ENCODE data around the gene SOCS7. TPM values are rescaled to one million over a fixed set of nuclear protein-coding genes. Genes with fewer than 3 reads are reported as not detected.

Gene SOCS7
- total RNA-seq, 1 donor from 2014 or later = 17.8 TPM

GRCh38 chr17:38349097-38349730 lies 2.4 kb upstream of the SOCS7 start:
- H3K27me3 Mint-ChIP-seq (ENCODE audit: low read depth) = no peaks in the 10 kb centered on the region
- peak overlapping the region; percentile 74 for H3K27ac Mint-ChIP-seq (ENCODE audit: unreplicated experiment)
- H3K9me3 Mint-ChIP-seq (ENCODE audit: low read depth) = no peaks in the 10 kb centered on the region
- DNase-seq (ENCODE audit: low spot score) = no peak
- TF ChIP-seq CTCF (IDR thresholded peaks at IDR 0.05) = peak; percentile 94
- no peaks in the 10 kb centered on the region for H3K36me3 Mint-ChIP-seq (ENCODE audit: low read depth)
- H3K4me3 Mint-ChIP-seq (ENCODE audit: unreplicated experiment) = no peak overlapping the region
- H3K4me1 Mint-ChIP-seq (ENCODE audit: low read depth) = peaks cover 23% of the 10 kb centered on the region

DNA sequence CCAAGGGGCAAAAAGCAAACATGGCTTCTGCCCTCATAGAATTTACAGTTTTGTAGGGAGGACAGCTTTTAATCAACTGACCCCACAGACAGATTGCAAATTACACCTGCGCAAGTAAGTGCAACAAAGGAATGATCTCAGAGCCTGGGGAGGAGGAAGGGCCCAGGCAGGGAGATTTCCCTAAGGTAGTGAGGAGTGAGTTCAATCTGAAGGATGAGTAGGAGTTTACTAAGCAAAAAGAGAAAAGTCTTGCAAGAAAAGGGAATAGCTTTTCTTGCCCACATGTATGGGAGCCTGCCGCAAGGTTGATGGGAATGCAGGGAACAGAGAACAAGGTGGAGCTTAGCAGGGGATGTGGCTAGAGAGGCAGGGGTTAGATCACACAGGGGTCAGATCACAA lies 1.6 kb upstream of the SOCS7 start:
- H3K27ac Mint-ChIP-seq (ENCODE audit: unreplicated experiment) = peak overlapping the region; percentile 74
- H3K27me3 Mint-ChIP-seq (ENCODE audit: low read depth) = no peaks in the 10 kb centered on the region
- no peak for DNase-seq (ENCODE audit: low spot score)
- no peak for TF ChIP-seq CTCF (IDR thresholded peaks at IDR 0.05)
- H3K36me3 Mint-ChIP-seq (ENCODE audit: low read depth) = no peaks in the 10 kb centered on the region
- no peaks in the 10 kb centered on the region for H3K9me3 Mint-ChIP-seq (ENCODE audit: low read depth)
- no peak overlapping the region for H3K4me3 Mint-ChIP-seq (ENCODE audit: unreplicated experiment)
- H3K4me1 Mint-ChIP-seq (ENCODE audit: low read depth) = peaks cover 31% of the 10 kb centered on the region

DNA sequence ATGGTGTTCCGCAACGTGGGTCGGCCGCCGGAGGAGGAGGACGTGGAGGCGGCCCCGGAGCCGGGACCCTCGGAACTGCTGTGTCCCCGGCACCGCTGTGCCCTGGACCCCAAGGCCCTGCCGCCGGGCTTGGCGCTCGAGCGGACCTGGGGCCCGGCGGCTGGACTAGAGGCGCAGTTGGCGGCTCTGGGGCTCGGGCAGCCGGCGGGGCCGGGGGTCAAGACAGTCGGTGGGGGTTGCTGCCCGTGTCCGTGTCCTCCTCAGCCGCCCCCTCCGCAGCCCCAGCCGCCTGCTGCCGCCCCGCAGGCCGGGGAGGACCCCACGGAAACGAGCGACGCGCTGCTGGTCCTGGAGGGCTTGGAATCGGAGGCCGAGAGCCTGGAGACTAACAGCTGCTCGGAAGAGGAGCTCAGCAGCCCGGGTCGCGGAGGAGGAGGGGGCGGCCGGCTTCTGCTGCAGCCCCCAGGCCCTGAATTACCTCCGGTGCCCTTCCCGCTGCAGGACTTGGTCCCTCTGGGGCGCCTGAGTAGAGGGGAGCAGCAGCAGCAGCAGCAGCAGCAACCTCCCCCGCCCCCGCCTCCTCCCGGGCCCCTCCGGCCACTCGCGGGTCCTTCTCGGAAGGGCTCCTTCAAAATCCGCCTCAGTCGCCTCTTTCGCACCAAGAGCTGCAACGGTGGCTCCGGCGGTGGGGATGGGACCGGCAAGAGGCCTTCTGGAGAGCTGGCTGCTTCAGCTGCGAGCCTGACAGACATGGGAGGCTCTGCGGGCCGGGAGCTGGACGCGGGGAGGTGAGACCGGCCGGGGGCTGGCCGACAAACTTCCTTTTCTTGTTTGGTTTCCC lies 821 bp downstream of the SOCS7 start:
- Mint-ChIP-seq H3K27ac (ENCODE audit: unreplicated experiment) (peak overlapping the region; percentile 70), H3K4me1 (ENCODE audit: low read depth) (peaks cover 51% of the 10 kb centered on the region), H3K4me3 (ENCODE audit: unreplicated experiment) (peak overlapping the region; percentile 78), H3K27me3 (ENCODE audit: low read depth) (no peaks in the 10 kb centered on the region), H3K36me3 (ENCODE audit: low read depth) (no peaks in the 10 kb centered on the region), H3K9me3 (ENCODE audit: low read depth) (no peaks in the 10 kb centered on the region)
- TF ChIP-seq CTCF (IDR thresholded peaks at IDR 0.05) = no peak
- no peak for DNase-seq (ENCODE audit: low spot score)

- no peaks in the 10 kb centered on the region for H3K27me3 Mint-ChIP-seq (ENCODE audit: low read depth)
- TF ChIP-seq CTCF (IDR thresholded peaks at IDR 0.05) = no peak
- H3K36me3 Mint-ChIP-seq (ENCODE audit: low read depth) = no peaks in the 10 kb centered on the region
- DNase-seq (ENCODE audit: low spot score) = no peak
- H3K4me3 Mint-ChIP-seq (ENCODE audit: unreplicated experiment) = peak overlapping the region; percentile 78
- H3K9me3 Mint-ChIP-seq (ENCODE audit: low read depth) = no peaks in the 10 kb centered on the region
- peak overlapping the region; percentile 70 for H3K27ac Mint-ChIP-seq (ENCODE audit: unreplicated experiment)
- H3K4me1 Mint-ChIP-seq (ENCODE audit: low read depth) = peaks cover 57% of the 10 kb centered on the region
These were observed 1.5 kb downstream of the SOCS7 start for GRCh38 chr17:38353086-38353604.

DNA sequence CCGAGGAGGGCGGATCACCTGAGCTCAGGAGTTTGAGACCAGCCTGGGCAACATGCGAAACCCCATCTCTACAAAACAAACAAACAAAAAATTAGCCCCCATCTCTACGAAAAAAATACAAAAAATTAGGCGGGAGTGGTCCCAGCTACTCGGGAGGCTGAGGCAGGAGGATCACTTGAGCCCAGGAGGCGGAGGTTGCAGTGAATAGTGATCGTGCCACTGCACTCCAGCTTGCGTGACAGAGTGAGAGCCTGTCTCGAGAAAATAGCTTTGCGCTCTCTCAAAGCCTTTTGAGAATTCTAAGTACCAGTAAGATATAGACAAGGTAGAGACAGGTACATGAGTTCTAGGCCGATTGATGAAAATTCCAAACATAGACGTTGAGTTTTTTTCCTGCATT lies 2.0 kb downstream of the SOCS7 start:
- no peak for DNase-seq (ENCODE audit: low spot score)
- TF ChIP-seq CTCF (IDR thresholded peaks at IDR 0.05) = no peak
- Mint-ChIP-seq H3K36me3 (ENCODE audit: low read depth) (no peaks in the 10 kb centered on the region), H3K4me1 (ENCODE audit: low read depth) (peaks cover 63% of the 10 kb centered on the region), H3K9me3 (ENCODE audit: low read depth) (no peaks in the 10 kb centered on the region), H3K27ac (ENCODE audit: unreplicated experiment) (no peak overlapping the region), H3K4me3 (ENCODE audit: unreplicated experiment) (peak overlapping the region; percentile 78), H3K27me3 (ENCODE audit: low read depth) (no peaks in the 10 kb centered on the region)

All from chondrocyte (in vitro differentiated cells).